ENCODE data around the gene DOK7. TPM values are rescaled to one million over a fixed set of nuclear protein-coding genes. Genes with fewer than 3 reads are reported as not detected.
"Not testable (repeated sequence)": the region's sequence is repeated elsewhere in the genome, so short reads cannot be mapped to it uniquely, and the experiment has no call there.

Gene DOK7
- total RNA-seq, 2 donors from 2014 or later = 6.3 to 7.0 TPM

DNA sequence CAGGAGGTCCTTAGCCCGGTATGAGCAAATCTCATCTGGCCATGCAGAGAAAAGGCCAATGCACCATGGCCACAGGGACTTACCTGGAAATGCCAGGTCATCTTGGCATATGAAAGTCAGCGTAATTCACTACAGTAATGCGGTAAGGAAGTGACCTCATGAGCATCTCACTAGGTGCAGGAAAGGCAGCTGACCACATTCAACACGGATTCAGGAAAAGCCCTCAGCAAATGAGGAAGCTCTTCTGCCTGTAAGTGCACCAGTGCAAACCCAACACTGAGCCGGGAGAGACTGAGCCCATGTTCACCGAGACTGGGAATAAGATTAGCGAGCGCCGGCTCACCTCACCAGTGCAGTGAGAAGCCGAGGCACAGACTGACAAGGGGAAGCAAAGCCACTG lies 45.4 kb downstream of the DOK7 start:
- Histone ChIP-seq H3K9me3 (no peaks in the 10 kb centered on the region), H3K27ac (no peak overlapping the region), H3K4me1 (no peaks in the 10 kb centered on the region), H3K27me3 (no peaks in the 10 kb centered on the region), H3K4me3 (no peak overlapping the region), H3K36me3 (replicated peaks in 1 of 2; ENCODE audit: insufficient read depth in 1 of 2, low read depth in 2 of 2) (peaks cover 6 to 7% of the 10 kb centered on the region in 2 donors)
- ATAC-seq (no peak), DNase-seq (no peak)
- TF ChIP-seq, protein P1, sequence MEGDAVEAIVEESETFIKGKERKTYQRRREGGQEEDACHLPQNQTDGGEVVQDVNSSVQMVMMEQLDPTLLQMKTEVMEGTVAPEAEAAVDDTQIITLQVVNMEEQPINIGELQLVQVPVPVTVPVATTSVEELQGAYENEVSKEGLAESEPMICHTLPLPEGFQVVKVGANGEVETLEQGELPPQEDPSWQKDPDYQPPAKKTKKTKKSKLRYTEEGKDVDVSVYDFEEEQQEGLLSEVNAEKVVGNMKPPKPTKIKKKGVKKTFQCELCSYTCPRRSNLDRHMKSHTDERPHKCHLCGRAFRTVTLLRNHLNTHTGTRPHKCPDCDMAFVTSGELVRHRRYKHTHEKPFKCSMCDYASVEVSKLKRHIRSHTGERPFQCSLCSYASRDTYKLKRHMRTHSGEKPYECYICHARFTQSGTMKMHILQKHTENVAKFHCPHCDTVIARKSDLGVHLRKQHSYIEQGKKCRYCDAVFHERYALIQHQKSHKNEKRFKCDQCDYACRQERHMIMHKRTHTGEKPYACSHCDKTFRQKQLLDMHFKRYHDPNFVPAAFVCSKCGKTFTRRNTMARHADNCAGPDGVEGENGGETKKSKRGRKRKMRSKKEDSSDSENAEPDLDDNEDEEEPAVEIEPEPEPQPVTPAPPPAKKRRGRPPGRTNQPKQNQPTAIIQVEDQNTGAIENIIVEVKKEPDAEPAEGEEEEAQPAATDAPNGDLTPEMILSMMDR (IDR thresholded peaks at IDR 0.05) = no peak
- TF ChIP-seq POLR2A (IDR thresholded peaks at IDR 0.05) = no peak
- intact Hi-C loops (cut with DNase I) = no loop called here
- 83 to 94% methylated on average over 9 to 10 of the region's 10 CpGs for WGBS, 2 donors

DNA sequence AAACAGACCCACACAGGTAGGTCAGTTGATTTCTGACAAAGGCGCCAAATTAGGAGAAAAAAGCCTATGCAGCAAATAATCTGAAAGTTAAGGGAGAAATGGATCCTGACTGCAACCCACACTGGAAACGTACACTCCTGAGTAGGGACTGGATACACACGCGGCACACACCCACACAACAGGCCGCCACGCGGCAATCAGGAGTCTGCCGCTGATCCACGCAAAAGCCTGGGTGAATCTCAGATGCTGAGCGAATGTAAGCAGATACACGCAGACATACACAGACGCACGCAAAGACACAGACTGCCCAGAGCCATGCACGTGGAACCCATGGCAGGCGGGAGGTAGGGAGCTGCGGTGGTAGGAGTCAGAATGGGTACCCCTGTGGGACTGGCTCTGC lies 47.4 kb downstream of the DOK7 start:
- Histone ChIP-seq H3K9me3 (no peaks in the 10 kb centered on the region), H3K27me3 (no peaks in the 10 kb centered on the region), H3K36me3 (replicated peaks in 1 of 2; ENCODE audit: insufficient read depth in 1 of 2, low read depth in 2 of 2) (peaks cover 12 to 20% of the 10 kb centered on the region in 2 donors), H3K27ac (no peak overlapping the region), H3K4me3 (no peak overlapping the region), H3K4me1 (no peaks in the 10 kb centered on the region)
- intact Hi-C loops (cut with DNase I) = no loop called here
- DNase-seq (no peak), ATAC-seq (no peak)
- no peak for TF ChIP-seq POLR2A (IDR thresholded peaks at IDR 0.05)
- WGBS, 2 donors = 90 to 97% methylated on average over 15 to 16 of the region's 16 CpGs

DNA sequence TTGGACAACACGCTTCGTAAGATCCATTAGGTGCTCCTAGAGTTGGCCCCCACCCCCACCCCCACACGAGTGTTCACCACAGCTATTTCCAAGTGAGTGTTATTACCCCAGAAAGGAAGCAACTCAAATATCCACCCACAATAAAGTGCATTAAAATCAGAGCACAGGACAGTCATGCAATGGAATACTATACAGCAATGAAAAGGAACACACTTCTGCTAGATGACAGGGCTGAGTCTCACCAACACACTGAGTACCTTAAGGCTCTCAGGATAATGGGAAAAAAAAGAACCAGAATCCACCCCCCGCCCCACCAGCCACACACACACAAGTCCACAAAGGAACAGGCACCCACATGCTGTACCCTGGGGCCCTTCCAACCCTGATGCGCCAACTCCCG lies 48.1 kb downstream of the DOK7 start:
- intact Hi-C loops (cut with DNase I) = no loop called here
- peaks cover 19 to 22% of the 10 kb centered on the region in 2 donors for H3K36me3 ChIP-seq (replicated peaks in 1 of 2; ENCODE audit: insufficient read depth in 1 of 2, low read depth in 2 of 2)

GRCh38 chr4:3511601-3512000 lies 48.5 kb downstream of the DOK7 start:
- H3K27me3 ChIP-seq; H3K4me3 ChIP-seq; H3K9me3 ChIP-seq; intact Hi-C loops (cut with DNase I); ATAC-seq; DNase-seq; H3K4me1 ChIP-seq; H3K27ac ChIP-seq: not testable (repeated sequence)
- 80 to 91% methylated on average over 1 to 18 of the region's 27 CpGs for whole genome bisulfite sequencing, 2 donors
- peaks cover 21 to 27% of the 10 kb centered on the region in 2 donors for H3K36me3 ChIP-seq (replicated peaks in 1 of 2; ENCODE audit: insufficient read depth in 1 of 2, low read depth in 2 of 2)

More for the DNA sequence above, 48.1 kb downstream of the DOK7 start:
- no peaks in the 10 kb centered on the region for H3K27me3 ChIP-seq
- 86 to 89% methylated on average over 6 of the region's 6 CpGs for WGBS, 2 donors
- H3K4me3 ChIP-seq = no peak overlapping the region
- no peak overlapping the region for H3K27ac ChIP-seq
- no peak for TF ChIP-seq POLR2A (IDR thresholded peaks at IDR 0.05)
- TF ChIP-seq, protein P1 (IDR thresholded peaks at IDR 0.05) = no peak
- no peak for DNase-seq
- no peaks in the 10 kb centered on the region for H3K4me1 ChIP-seq
- ATAC-seq = no peak
- no peaks in the 10 kb centered on the region for H3K9me3 ChIP-seq

DNA sequence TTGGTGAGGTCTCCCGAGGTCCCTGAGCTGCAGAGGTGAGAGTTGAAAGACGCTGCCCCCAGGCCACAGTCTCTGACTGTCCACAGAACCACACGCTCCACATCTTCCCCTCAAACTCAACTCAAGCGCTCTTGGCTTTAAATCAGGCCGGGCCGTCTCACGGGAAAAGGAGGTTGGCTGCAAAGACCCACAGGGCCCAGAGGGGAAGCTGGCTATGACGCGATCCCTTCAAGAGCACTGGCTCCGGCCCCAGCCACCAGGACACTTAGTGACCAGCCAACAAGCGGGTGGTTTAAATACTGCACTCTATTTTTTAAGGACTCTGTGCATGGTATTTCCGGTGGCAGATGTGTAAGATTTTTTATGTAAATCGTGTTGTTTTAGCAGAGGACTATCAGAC lies 49.2 kb downstream of the DOK7 start:
- intact Hi-C loops (cut with DNase I) = no loop called here
- Histone ChIP-seq H3K27ac (no peak overlapping the region), H3K36me3 (replicated peaks in 1 of 2; ENCODE audit: insufficient read depth in 1 of 2, low read depth in 2 of 2) (peaks cover 27 to 32% of the 10 kb centered on the region in 2 donors), H3K4me1 (no peaks in the 10 kb centered on the region), H3K9me3 (no peaks in the 10 kb centered on the region), H3K27me3 (no peaks in the 10 kb centered on the region), H3K4me3 (no peak overlapping the region)
- ATAC-seq (no peak), DNase-seq (no peak)
- WGBS, 2 donors = 81 to 97% methylated on average over 3 to 13 of the region's 13 CpGs
- TF ChIP-seq POLR2A (IDR thresholded peaks at IDR 0.05) = no peak
- TF ChIP-seq, protein P1 (IDR thresholded peaks at IDR 0.05) = no peak

GRCh38 chr4:3512719-3513118 lies 49.6 kb downstream of the DOK7 start:
- no peak for ATAC-seq
- WGBS, 2 donors = 91 to 96% methylated on average over 9 to 22 of the region's 22 CpGs
- H3K4me1 ChIP-seq = no peaks in the 10 kb centered on the region
- TF ChIP-seq POLR2A (IDR thresholded peaks at IDR 0.05) = no peak
- TF ChIP-seq, protein P1 (IDR thresholded peaks at IDR 0.05) = no peak
- peaks cover 31 to 37% of the 10 kb centered on the region in 2 donors for H3K36me3 ChIP-seq (replicated peaks in 1 of 2; ENCODE audit: insufficient read depth in 1 of 2, low read depth in 2 of 2)
- H3K9me3 ChIP-seq = no peaks in the 10 kb centered on the region
- H3K4me3 ChIP-seq = no peak overlapping the region
- no peaks in the 10 kb centered on the region for H3K27me3 ChIP-seq
- no peak overlapping the region for H3K27ac ChIP-seq
- intact Hi-C loops (cut with DNase I) = no loop called here
- DNase-seq = no peak

All from body of pancreas (tissue), 4 donors.